HepG2 (cell line): ENCODE results near the gene ALDH9A1. TPM values are rescaled to one million over a fixed set of nuclear protein-coding genes. Genes with fewer than 3 reads are reported as not detected.

Source experiments
- ATAC-seq: fragments of 200-7000 bp; cut with Tn5 transposase; 3 replicates; pipeline ENCODE4 v1.9.1; 2020; ENCODE audit warnings: mild to moderate bottlenecking, moderate library complexity
- BruUV-seq: library from RNA; stranded (reverse); fragments of 400-500 nt; replicated peaks from 2 replicates; lab custom pipeline; 2021; lab: Mats Ljungman, UMichigan
- CTCF ChIA-PET: fragments of 300-600 bp; formaldehyde crosslinking; extraction: SDS; loops from one replicate; lab custom pipeline; 2021; ENCODE audit warnings: low total read pairs, inconsistent platforms, low intra/inter-chr PET ratio; lab: Yijun Ruan, JAX
- POLR2A ChIA-PET: fragments of 350-600 bp; sonication (Branson Sonifier 250); formaldehyde crosslinking; loops from one replicate; lab custom pipeline; 2020; ENCODE audit warnings: antibody characterized with exemption, inconsistent platforms; lab: Yijun Ruan, JAX
- DNase-seq: peaks from one replicate; pipeline ENCODE4 v3.0.0-alpha.2; 2015; ENCODE audit warnings: low spot score
- FAIRE-seq: peaks from 3 replicates; lab custom pipeline; 2011; peaks lifted over from hg19 to GRCh38; lab: Jason Lieb, UNC
- H2AFZ ChIP-seq: one replicate; pipeline ENCODE4 v1.6.1; 2011; ENCODE audit warnings: low read length, inconsistent platforms
- H3K27ac ChIP-seq: fragments of 300-600 bp; 3 replicates; pipeline ENCODE4 v1.8.0; 2011; ENCODE audit warnings: mixed run types, mild to moderate bottlenecking, mixed read lengths, low read length, inconsistent platforms; ENCODE audit not compliant: insufficient read depth; ENCODE audit errors: extremely low read length
- H3K27me3 ChIP-seq, 2 experiments: fragments of 200-600 bp in 1 of 2; 2 replicates in 1 of 2; 3 replicates in 1 of 2; pipeline versions ENCODE4 v1.6.0 to v1.8.0; 2011; ENCODE audit warnings: low read length in 2 of 2, mild to moderate bottlenecking in 2 of 2, moderate library complexity in 2 of 2, inconsistent platforms in 1 of 2; ENCODE audit not compliant: insufficient read depth in 2 of 2, control insufficient read depth in 1 of 2
- H3K36me3 ChIP-seq, 2 experiments: fragments of 200-600 bp in 1 of 2; replicated peaks in 1 of 2; 2 replicates in 1 of 2; 3 replicates in 1 of 2; pipeline versions ENCODE4 v1.5.1 to v1.8.0; 2011; ENCODE audit warnings: low read length in 2 of 2, inconsistent platforms in 1 of 2; ENCODE audit not compliant: insufficient read depth in 2 of 2, control insufficient read depth in 1 of 2
- H3K4me1 ChIP-seq: 2 replicates; pipeline ENCODE4 v1.5.1; 2012; ENCODE audit warnings: low read length, inconsistent platforms; ENCODE audit not compliant: insufficient read depth
- H3K4me2 ChIP-seq: 2 replicates; pipeline ENCODE4 v1.6.0; 2011; ENCODE audit warnings: low read depth, low read length, inconsistent platforms
- H3K4me3 ChIP-seq, 3 experiments: fragments of 200-600 bp in 1 of 3; sonication (generic), shearing (Covaris generic) in 1 of 3; replicated peaks in 1 of 3; 2 replicates each; pipeline ENCODE4 v1.5.1; 2011 to 2016; ENCODE audit warnings: low read length in 3 of 3, inconsistent platforms in 2 of 3, low read depth in 2 of 3, mild to moderate bottlenecking in 2 of 3, control low read depth in 1 of 3, mixed read lengths in 1 of 3; ENCODE audit not compliant: insufficient read depth in 1 of 3
- H3K79me2 ChIP-seq: one replicate; pipeline ENCODE4 v1.6.1; 2011; ENCODE audit warnings: low read length, inconsistent platforms; ENCODE audit not compliant: insufficient read depth
- H3K9ac ChIP-seq: 2 replicates; pipeline ENCODE4 v1.6.0; 2011; ENCODE audit warnings: mild to moderate bottlenecking, low read depth, low read length, inconsistent platforms; ENCODE audit not compliant: insufficient read depth
- H3K9me3 ChIP-seq: 2 replicates; pipeline ENCODE4 v1.5.1; 2012; ENCODE audit warnings: mild to moderate bottlenecking, low read length
- H4K20me1 ChIP-seq: 2 replicates; pipeline ENCODE4 v1.6.0; 2011; ENCODE audit warnings: inconsistent platforms, mild to moderate bottlenecking, low read length, moderate library complexity; ENCODE audit not compliant: insufficient read depth
- KLF11 ChIP-seq: IDR thresholded peaks from 2 replicates; pipeline ENCODE4 v1.6.1; 2016; ENCODE audit warnings: missing compliant biosample characterization
- MEIS1 ChIP-seq: sonication (generic); formaldehyde crosslinking; IDR thresholded peaks from 2 replicates; pipeline ENCODE4 v1.9.0; 2021; ENCODE audit warnings: mild to moderate bottlenecking, missing genetic modification reagents, moderate library complexity, borderline replicate concordance
- SETDB1 ChIP-seq: sonication (generic); formaldehyde crosslinking; IDR thresholded peaks from 2 replicates; pipeline ENCODE4 v1.5.1; 2020; ENCODE audit warnings: missing genetic modification reagents, mild to moderate bottlenecking, borderline replicate concordance
- ZFX ChIP-seq: sonication (generic); formaldehyde crosslinking; IDR thresholded peaks from 2 replicates; pipeline ENCODE4 v1.4.0; 2020; ENCODE audit warnings: mild to moderate bottlenecking, low read depth, missing genetic modification reagents, moderate library complexity
- ZNF326 ChIP-seq: sonication (generic); formaldehyde crosslinking; IDR thresholded peaks from 2 replicates; pipeline ENCODE4 v1.4.0; 2020; ENCODE audit warnings: missing genetic modification reagents, borderline replicate concordance
- ZNF879 ChIP-seq: sonication (generic); formaldehyde crosslinking; IDR thresholded peaks from 2 replicates; pipeline ENCODE4 v1.8.1; 2023; ENCODE audit warnings: missing genetic modification reagents
- WGBS: methylation state at CpG from one replicate; pipeline ENCODE4 v1.1.6; 2017; ENCODE audit warnings: low lambda C conversion rate; 5-methylcytosine and 5-hydroxymethylcytosine counted together
- in situ Hi-C: cut with HindIII; loops from 2 replicates; pipeline ENCODE4 v1.10.0; 2017; ENCODE audit warnings: low pct_unique_long_range_greater_than_20kb; ENCODE audit not compliant: extremely low pct_ligation_motif_present
- intact Hi-C: fragments of 100-400 bp; cut with micrococcal nuclease; formaldehyde crosslinking; loops from one replicate; pipeline ENCODE4 v1.10.0; 2022; ENCODE audit not compliant: unreplicated experiment
- polyA plus RNA-seq, 8 experiments: library from polyadenylated mRNA; depleted of rRNA in 3 of 8; stranded (reverse) in 7 of 8; unstranded in 1 of 8; fragments of >200 nt; fragmentation: Illumina TruSeq in 4 of 8; extraction: Trizol in 4 of 8; gene quantifications; 2 replicates each; pipeline versions ENCODE4 v1.2.1 to v1.2.3, GENCODE V29; 2011 to 2016; ENCODE audit warnings: low read depth in 4 of 8, missing spikeins in 1 of 8, mixed read lengths in 1 of 8; ENCODE audit not compliant: insufficient read depth in 1 of 8
- total RNA-seq, 5 experiments: library from RNA; depleted of rRNA; stranded (reverse); fragments of >200 nt; fragmentation: Illumina TruSeq; extraction: Trizol; gene quantifications; 2 replicates each; pipeline ENCODE4 v1.2.3, GENCODE V29; 2016; ENCODE audit warnings: low read depth in 1 of 5
- TF ChIP-seq, protein P1 (sequence below): sonication (generic); formaldehyde crosslinking; IDR thresholded peaks from one replicate; pipeline ENCODE4 v1.5.1; 2020; ENCODE audit warnings: mild to moderate bottlenecking, missing genetic modification reagents; ENCODE audit errors: not compliant biosample characterization
- TF ChIP-seq, protein P2 (sequence below): sonication (generic); formaldehyde crosslinking; IDR thresholded peaks from 2 replicates; pipeline ENCODE4 v1.4.0; 2020; ENCODE audit warnings: missing genetic modification reagents

The ALDH9A1 gene
- total and polyA plus RNA-seq, 2 of the 13 experiments (the other 11 are each of a cell fraction or from before 2014, with no cell fraction given), result 27.5 to 38.5 TPM

DNA sequence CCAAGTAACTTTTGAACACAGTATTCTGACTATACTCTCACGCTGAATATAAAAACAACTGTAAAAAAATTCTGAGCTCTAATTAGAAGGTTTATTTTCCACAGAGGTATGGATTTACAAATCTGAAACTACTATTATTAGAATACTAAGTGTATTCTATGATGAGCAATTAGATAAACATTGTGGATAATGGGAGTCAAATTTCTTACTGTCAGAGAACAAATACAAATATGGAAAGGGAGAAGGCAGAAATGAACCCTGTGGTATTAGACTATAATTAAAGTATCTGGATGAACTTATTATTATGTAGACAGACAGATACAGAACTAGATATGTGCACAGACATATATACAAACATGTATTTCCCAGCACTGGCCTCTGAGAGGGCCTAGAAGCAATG, 22.6 kb downstream of the ALDH9A1 start (continued):
- TF ChIP-seq ZNF326 (no peak), ZNF879 (CRISPR knock-in tag) (no peak)
- TF ChIP-seq, protein P1, sequence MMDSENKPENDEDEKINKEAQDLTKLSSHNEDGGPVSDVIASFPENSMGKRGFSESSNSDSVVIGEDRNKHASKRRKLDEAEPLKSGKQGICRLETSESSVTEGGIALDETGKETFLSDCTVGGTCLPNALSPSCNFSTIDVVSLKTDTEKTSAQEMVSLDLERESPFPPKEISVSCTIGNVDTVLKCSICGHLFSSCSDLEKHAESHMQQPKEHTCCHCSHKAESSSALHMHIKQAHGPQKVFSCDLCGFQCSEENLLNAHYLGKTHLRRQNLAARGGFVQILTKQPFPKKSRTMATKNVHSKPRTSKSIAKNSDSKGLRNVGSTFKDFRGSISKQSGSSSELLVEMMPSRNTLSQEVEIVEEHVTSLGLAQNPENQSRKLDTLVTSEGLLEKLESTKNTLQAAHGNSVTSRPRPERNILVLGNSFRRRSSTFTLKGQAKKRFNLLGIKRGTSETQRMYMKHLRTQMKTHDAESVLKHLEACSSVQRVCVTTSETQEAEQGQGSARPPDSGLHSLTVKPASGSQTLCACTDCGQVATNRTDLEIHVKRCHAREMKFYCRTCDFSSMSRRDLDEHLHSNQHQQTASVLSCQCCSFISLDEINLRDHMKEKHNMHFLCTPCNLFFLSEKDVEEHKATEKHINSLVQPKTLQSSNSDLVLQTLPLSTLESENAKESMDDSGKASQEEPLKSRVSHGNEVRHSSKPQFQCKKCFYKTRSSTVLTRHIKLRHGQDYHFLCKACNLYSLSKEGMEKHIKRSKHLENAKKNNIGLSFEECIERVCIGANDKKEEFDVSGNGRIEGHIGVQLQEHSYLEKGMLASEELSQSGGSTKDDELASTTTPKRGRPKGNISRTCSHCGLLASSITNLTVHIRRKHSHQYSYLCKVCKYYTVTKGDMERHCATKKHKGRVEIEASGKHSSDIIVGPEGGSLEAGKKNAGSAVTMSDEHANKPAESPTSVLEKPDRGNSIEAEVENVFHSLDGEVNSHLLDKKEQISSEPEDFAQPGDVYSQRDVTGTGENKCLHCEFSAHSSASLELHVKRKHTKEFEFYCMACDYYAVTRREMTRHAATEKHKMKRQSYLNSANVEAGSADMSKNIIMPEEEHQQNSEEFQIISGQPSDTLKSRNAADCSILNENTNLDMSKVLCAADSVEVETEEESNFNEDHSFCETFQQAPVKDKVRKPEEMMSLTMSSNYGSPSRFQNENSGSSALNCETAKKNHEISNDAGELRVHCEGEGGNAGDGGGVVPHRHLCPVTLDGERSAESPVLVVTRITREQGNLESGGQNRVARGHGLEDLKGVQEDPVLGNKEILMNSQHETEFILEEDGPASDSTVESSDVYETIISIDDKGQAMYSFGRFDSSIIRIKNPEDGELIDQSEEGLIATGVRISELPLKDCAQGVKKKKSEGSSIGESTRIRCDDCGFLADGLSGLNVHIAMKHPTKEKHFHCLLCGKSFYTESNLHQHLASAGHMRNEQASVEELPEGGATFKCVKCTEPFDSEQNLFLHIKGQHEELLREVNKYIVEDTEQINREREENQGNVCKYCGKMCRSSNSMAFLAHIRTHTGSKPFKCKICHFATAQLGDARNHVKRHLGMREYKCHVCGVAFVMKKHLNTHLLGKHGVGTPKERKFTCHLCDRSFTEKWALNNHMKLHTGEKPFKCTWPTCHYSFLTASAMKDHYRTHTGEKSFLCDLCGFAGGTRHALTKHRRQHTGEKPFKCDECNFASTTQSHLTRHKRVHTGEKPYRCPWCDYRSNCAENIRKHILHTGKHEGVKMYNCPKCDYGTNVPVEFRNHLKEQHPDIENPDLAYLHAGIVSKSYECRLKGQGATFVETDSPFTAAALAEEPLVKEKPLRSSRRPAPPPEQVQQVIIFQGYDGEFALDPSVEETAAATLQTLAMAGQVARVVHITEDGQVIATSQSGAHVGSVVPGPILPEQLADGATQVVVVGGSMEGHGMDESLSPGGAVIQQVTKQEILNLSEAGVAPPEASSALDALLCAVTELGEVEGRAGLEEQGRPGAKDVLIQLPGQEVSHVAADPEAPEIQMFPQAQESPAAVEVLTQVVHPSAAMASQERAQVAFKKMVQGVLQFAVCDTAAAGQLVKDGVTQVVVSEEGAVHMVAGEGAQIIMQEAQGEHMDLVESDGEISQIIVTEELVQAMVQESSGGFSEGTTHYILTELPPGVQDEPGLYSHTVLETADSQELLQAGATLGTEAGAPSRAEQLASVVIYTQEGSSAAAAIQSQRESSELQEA (CRISPR knock-in tag), result no peak

DNA sequence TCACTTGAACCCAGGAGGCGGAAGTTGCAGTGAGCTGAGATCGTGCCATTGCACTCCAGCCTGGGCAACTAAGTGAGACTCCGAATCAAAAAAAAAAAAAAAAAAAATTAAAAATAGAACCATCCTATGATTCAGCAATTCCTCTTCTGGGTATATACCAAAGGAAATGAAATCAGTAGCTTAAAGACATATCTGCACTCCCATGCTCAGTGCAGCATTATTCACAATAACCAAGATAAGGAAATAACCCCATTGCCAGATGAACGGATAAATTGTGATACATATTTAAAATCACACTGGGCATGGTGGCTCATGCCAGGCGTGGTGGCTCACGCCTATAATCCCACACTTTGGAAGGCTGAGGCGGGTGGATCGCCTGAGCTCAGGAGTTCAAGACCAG, 23.8 kb downstream of the ALDH9A1 start:
- Histone ChIP-seq H3K27ac (no peak overlapping the region), H3K4me1 (no peaks in the 10 kb centered on the region), H3K27me3 (no peaks in the 10 kb centered on the region), H4K20me1 (no peaks in the 10 kb centered on the region), H3K9ac (no peak overlapping the region), H3K79me2 (no peaks in the 10 kb centered on the region), H3K9me3 (no peaks in the 10 kb centered on the region), H2AFZ (no peak overlapping the region), H3K4me2 (no peak overlapping the region), H3K36me3 (peaks cover 3 to 21% of the 10 kb centered on the region in 2 experiments; a peak in 3 of 5 replicates), H3K4me3 (no peak overlapping the region)
- FAIRE-seq, result no peak
- ChIA-PET CTCF (no interaction called here), POLR2A (no interaction called here)
- in situ Hi-C loops (no loop called here), intact Hi-C loops (no loop called here)
- WGBS, result 97% methylated on average over 8 of the region's 8 CpGs
- BruUV-seq, result no TSS peak
- TF ChIP-seq MEIS1 (CRISPR knock-in tag) (no peak), ZFX (no peak), KLF11 (CRISPR knock-in tag) (no peak), SETDB1 (CRISPR knock-in tag) (no peak)
- TF ChIP-seq, protein P2, sequence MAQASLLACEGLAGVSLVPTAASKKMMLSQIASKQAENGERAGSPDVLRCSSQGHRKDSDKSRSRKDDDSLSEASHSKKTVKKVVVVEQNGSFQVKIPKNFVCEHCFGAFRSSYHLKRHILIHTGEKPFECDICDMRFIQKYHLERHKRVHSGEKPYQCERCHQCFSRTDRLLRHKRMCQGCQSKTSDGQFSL (CRISPR knock-in tag), result no peak
- DNase-seq, result no peak
- no peak for ATAC-seq
